GM19099 (cell line): Measurements from ENCODE around the gene QPCT.

Source experiments
- POLR2A ChIP-seq: IDR thresholded peaks from 3 replicates; pipeline ENCODE4 v1.6.1; 2011; ENCODE audit warnings: low read depth; ENCODE audit not compliant: insufficient read length; ENCODE audit errors: extremely low read depth

The QPCT gene

DNA sequence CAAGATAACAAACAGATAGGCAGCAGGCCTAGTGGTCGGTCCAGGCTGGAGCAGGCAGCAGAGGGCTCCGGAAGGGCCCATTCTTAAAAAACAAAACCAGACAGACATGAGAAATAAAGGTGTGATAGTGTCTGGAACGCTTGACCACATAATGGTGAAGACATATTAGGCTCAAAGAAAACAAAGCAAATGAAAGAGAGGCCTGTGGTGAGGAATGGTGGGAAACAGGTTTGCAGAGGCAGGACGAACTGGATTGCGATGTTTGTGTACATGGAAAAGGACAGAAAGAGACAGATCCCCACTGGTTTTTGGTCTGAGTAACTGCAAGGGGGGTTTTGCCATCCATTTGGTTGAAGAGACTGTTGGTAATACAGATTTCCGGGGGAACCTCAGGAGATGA lies 19.9 kb downstream of the QPCT start:
- no peak for TF ChIP-seq POLR2A

- no peak for TF ChIP-seq POLR2A
Measured at GRCh38 chr2:37365669-37366068, 21.2 kb downstream of the QPCT start.

DNA sequence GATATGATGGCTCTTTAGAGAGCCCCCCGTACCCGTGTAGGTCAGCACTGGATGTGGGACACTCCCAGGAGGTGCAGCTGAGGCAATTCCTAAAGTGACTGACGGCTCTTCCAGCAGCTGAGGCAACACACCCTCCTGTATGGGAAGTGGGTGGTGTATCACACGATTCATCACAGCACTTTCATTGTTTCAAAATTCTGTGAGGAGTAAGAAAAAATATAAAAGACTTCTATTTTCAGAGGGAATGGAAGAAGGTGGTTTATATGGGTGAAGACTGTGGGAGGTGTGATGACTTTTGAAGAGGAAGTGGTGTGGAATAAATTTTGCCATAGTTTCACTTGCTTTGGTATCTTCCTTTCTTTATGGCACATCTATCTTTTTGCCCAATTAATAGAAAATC lies 22.3 kb downstream of the QPCT start:
- TF ChIP-seq POLR2A: no peak

GRCh38 chr2:37367310-37367709 lies 22.9 kb downstream of the QPCT start:
- no peak for TF ChIP-seq POLR2A

DNA sequence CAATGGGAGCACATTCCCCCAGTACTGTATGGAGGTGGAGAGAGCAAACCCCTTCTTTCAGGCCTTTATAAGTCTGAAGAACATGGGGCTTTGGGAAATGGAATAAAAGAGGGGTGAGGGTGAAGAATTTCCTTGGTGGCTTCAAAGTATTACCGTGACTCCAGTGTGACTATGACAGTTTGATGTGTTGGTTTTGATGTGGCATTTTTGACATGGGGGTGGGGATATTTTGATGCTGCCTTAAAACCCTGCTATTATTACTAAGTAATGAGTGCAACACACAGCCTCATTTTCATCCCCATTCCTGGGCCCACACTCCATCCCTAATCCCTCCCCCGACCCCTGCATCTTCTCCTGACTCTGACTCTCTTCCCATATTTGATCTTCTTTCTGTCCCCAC lies 23.6 kb downstream of the QPCT start:
- TF ChIP-seq POLR2A: no peak

DNA sequence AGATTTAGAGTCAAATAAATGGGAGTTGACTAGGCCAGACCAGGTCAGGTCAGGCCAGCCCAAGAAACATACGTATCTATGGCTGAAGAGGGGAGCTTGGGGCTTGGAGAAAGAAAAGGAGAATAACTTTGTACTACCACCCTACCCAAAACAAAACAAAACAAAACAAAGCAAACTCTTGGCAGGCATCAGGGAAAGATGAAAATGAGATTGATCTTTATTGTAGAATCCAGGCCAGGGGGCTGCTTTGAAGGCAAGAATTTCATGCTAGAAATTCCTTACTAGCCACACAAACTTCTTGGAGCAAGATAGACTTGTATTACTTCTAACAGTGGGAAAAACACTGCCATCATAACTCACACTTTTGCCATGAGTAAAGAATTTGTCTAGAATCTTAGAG lies 26.2 kb downstream of the QPCT start:
- TF ChIP-seq POLR2A: no peak

DNA sequence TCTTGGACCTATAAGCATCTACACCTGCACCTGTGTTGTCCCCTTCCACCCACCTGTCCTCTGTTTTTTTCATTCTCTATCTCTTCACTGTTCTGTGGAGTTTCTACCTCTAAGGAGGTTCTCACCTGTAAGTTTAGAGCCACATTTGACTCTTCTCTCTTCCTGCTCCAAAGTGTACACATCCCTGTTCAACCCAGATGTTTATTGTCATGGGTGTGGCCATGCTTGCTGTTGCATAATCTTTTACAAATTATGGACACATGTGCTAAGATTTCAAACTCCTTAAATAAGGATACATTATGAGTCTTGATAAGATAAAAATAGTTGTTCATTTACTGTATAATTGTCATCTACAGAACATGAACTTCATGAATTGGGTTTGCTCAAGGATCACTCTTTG lies 27.6 kb downstream of the QPCT start:
- TF ChIP-seq POLR2A: no peak

GRCh38 chr2:37375741-37376288 lies 31.4 kb downstream of the QPCT start:
- TF ChIP-seq POLR2A: no peak

DNA sequence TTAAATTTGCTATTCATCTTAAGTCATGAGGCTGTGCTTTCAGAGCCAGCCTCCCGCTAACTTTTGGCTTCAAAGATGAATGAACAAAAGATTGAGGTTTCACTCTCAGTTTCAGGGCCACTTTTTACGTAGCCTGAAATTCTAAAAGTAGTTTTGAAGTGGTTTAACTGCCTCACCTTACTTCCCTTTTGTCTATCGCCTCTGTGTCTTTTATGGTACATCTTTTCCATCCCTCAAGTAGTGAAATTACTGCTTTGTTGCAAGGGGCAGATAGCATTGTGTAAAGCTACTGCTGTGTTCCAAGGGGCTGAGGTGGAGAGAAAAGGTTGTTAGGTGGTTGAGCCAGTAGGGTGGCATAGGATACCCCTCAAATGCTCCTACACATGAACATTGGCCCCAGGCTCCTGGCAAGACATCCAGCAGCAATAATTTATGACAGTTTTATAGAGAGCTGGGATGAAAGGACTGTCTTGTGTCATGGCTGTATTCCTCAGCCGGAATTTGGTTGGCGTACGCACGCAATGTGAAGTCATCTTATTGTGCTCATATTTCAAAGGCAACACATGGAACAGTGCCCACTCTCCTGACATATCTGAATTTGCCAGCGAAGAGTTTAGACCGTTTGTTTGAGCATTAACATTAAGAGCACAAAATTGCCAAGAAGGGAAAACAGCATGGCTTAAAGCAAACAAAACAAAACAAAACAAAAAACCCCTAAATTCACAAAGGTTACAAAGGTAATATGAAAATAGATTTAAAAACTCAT lies 32.2 kb downstream of the QPCT start:
- no peak for TF ChIP-seq POLR2A

DNA sequence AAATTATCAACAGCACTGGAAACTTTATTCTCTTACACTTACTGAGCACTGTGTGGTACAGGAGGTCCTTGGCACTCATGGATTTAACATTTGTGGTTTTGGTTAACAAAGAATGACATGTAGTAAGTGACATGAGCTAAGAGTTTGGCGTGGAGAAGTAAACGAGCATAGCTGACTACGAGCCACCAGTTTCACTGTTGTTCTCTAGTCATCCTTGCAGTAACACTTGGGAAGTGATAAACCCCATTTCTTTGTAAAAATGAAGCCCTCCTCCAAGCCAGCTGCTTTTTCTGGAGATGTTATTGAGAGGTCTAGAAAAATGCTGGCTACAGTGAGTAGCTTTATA lies 32.7 kb downstream of the QPCT start:
- TF ChIP-seq POLR2A: no peak

- TF ChIP-seq POLR2A: no peak
Measured at GRCh38 chr2:37378411-37378810, 34.0 kb downstream of the QPCT start.

- no peak for TF ChIP-seq POLR2A
Measured at GRCh38 chr2:37379881-37380296, 35.5 kb downstream of the QPCT start.

DNA sequence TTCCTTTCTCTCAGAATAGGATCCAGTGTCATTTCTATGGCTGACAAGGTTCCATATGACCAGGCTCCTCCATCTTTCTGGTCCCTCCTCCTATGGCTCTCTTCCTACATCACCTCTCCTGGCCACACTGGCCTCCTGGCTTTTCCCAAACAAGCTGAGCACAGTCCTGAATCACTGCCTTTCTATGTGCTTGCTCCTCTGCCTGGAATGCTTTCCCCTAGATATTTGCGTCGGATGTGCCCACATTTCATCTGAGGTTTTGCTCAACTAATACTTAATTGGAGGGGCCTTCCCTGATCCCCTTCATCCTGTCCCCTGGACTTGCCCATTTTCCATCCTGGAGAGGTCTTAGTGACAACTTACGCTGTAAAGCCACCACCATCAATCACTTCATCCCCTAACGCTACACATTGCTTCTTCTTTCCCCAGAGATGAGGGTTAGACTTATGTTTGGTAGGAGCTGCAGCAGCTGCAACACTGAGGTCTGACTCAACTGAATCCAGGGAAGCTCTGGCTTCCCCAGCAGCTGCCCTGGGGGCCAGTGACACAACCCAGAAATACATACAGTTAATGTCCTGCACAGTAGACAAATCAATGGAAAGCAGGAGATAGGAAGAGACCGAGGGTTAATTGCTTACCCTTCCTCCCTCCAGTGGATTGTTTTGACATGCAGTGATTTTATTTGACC lies 42.9 kb downstream of the QPCT start:
- TF ChIP-seq POLR2A: no peak

DNA sequence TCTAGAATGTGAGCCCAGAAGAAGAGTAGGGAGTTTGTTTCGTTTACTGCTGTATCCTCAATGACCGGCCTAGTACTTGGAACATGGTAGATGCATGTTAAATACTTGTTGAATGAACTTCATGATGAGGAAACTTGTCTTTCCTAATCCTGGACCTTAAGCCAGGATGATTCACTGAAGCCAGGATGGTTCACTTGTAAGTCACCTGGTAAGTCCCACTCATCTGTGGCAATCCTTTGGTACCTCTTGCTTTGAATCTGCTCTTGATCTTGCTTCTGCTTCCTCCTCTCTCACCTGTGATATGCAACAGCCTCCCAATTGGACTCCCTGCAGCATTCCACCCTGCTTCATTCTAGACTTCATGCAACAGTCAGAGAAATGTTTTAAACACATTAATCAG lies 43.6 kb downstream of the QPCT start:
- TF ChIP-seq POLR2A: no peak

DNA sequence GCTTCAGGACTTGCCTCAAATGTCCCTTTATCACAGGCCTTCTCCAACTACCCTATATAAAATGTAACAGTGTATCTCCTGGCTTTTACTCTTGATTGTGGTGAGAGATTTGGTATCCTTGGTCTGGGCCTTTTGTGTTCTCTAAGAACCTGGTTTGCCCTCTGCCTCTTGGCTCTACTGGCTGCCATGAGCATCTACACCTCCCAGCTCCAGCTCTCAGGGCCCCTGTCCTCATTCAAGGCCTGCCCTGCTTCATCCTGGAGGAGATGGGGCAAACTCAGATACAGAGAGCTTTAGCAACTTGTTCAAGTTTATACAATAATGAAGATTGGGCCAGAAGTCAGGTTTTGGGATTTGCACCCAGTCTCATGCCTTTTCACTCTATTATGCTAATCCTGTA lies 45.0 kb downstream of the QPCT start:
- TF ChIP-seq POLR2A: no peak
